ENCODE results near the gene PEX5. TPM values are rescaled to one million over a fixed set of nuclear protein-coding genes. Genes with fewer than 3 reads are reported as not detected.
"Not testable (repeated sequence)": the region's sequence is repeated elsewhere in the genome, so short reads cannot be mapped to it uniquely, and the experiment has no call there.

The PEX5 gene
- polyA plus RNA-seq, 3 donors: 51.7 to 56.0 (median 54.1) TPM

DNA sequence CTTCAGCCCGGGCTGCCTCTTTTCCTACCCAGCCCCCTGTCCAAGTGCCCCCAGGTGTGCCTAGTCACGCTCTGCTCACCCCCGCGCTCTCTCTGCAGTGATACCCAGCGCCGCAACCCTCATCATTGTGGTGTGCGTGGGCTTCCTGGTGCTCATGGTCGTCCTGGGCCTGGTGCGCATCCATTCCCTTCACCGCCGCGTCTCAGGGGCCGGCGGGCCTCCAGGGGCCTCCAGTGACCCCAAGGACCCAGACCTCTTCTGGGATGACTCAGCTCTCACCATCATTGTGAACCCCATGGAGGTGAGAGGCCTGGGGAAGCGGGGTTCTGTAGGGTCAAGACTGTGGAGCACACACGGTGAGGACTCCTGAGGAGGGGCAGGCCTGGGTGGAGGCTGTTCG lies 32.1 kb upstream of the PEX5 start:
- DNase-seq: no peak

DNA sequence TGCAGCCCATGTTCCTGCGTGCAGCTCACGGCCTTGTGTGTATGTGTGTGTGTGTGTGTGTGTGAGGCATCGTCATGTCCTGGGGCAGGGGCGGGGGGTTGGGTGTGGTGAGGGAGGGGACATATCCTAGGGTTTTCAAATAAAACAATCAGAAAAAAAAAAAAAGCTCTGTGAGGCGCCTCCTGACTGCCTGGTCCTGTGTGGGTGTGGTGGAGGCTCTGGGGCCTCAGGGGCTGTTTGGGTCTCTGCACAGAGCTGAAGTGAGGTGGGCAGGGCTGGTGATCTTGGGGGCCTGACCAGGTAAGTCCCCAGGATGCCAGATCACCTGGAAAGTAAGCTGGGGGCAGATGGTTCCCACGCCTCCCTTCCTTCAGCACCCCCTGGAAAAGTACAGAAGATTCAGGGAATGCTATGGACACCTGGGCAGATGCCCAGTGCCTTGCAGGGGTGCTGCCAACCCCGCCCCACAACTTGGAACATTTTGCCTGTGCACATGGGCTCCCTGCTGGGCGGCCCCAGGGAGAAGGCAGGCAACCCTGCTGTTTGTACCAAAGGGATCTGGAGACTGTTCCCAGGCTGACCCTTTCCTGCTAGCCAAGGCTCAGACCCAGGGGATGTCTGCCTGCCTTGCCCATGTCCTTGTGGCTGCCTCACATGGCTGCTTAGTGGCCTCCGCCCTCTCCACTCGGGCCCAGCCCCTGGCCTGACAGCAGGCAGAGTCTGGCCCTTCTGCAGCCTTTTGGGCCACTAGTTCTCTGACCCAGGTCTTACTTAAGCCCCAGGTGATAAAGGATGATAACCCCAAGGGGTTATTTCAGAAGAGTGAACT lies 30.5 kb upstream of the PEX5 start:
- DNase-seq: no peak

DNA sequence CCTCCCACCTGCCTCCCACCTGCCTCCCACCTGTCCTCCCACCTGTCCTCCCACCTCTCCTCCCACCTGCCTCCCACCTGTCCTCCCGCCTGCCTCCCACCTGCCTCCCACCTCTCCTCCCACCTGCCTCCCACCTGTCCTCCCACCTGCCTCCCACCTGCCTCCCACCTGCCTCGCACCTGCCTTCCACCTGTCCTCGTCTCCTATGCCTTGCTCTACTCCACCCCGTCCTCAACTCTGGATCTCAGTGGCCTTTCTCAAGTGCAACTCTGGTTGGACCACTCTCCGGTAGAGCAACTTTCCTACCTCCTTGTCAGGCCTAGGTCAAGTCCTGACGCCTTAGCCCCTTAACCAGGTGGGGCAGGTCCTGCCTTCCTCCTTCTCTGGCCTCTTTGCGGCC lies 29.3 kb upstream of the PEX5 start:
- DNase-seq: no peak

DNA sequence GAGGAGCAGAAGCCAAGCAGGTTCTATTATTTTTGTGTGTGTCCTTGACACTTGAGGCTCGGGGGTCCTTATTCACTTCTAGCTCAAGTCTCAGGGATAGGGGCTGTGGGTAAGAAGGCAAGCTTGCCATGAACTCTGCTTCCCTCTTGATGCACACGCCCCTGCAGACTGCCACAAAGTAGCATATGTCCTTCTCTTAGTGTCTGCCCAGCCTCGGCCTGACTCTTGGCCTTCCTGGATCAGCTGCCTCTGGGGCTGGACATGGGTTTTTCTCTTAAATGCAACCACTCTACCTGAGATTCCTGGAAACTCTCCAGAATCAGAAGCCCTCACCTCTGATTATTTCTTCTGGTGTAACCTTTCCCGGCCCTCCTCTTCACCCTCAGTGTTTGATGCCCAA lies 28.2 kb upstream of the PEX5 start:
- DNase-seq: no peak

DNA sequence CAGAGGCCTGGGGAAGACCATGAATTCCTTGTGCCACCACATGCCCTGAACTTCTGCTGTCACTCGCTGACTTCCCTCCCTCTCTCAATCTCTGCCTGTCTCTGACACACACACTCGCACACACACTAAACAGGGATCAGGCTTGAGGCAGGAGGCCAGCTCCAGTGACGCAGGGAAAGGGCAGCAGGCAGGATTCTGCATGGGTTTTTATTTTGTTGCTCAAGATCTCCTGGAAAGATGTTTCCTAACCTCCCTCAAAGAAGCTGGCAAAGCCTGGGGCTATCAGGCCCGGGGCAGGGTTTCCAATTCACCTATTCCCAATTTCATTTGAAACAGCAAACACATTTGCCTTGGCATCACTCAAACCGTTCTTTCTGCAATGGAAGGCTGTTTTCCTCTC lies 27.7 kb upstream of the PEX5 start:
- DNase-seq: no peak

DNA sequence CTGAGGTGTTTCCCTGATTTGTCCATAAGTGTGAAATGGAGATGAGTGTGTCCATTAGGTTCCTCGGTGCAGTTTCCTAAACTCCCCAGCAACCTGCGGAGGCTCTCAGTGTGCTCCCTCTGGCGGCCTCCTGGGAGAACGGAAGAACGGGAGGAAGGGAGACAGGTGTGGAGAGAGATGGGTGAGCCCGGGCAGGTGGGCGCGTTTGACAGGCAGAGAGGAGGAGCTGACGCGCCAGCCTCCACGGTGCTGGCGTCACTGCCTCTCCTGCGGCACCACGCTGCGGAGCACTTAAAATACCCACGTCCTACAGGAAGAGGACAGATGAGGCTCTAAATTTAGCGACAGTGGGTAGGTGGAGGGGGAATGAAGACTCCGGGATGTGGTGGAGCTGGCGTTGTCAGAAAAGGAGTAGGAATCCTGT lies 26.8 kb upstream of the PEX5 start:
- peak; percentile 49 for DNase-seq

DNA sequence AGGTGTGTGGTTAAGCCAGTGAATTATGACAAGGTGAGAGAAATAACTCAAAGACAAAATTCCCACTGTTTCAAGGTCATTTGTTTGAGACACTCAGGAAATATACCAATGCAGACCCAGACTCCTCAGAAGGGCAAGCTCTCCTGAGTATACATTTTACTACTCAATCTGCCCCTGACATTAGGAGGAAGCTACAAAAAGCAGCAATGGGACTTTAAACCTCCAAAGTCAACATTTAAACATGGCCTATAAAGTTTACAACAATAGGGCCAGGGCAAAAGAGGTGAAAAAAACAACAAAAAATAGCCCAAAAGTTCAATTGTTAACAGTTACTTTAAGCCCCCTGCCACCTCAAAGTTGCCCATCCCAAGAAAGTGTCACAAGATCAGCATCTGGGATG lies 19.5 kb upstream of the PEX5 start:
- DNase-seq: no peak

DNA sequence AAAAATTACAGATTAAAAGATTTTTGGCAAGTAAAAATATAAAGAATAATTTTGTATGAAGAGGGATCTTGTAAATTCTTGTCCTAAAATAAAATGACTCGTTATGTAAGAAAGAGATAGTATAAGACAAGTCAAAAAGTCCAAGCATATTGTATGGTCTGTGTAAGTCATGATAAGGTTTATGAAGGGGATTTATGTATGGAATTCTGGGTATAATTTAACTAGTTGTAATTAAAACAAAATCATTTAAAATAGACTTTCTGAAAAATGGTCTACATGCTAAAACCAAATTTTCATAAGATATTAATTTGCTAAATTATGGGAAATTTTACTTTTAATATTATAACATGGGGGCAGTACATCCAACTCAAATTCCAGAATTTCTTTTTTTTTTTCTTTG lies 17.6 kb upstream of the PEX5 start:
- DNase-seq: no peak

DNA sequence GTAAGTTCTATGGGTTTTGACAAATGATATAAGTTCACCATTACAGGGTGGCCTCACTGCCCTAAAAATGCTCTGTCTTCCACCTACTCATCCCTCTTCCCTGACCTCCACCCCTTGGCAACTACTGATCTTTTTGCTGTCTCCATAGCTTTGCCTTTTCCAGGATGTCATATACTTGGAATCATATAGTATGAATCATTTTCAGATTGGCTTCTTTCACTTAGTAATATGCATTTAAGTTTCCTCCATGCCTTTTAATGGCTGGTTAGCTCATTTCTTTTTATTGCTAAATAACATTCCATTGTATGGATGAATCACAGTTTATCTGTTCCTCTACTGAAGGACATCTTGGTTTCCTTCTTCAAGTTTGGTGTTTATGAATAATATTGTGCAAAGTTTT lies 14.0 kb upstream of the PEX5 start:
- no peak for DNase-seq

DNA sequence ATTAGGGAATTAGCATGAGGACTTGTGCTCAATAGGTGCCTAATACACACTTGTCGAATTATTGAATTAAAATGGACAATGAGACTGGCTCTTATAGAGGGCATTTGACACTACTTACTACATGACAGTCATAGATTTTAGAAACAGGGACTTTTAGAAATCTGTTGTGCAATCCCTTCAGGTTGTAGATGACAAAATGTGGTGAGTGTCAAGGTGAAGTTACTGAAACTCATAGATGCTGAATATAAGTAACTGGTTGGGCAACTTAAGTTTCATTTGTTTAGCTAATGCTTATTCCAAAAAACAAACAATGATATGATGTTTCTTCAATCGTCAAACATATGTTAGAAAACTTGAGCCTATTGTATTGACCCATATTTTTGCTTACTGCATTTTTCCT lies 12.9 kb upstream of the PEX5 start:
- no peak for DNase-seq

DNA sequence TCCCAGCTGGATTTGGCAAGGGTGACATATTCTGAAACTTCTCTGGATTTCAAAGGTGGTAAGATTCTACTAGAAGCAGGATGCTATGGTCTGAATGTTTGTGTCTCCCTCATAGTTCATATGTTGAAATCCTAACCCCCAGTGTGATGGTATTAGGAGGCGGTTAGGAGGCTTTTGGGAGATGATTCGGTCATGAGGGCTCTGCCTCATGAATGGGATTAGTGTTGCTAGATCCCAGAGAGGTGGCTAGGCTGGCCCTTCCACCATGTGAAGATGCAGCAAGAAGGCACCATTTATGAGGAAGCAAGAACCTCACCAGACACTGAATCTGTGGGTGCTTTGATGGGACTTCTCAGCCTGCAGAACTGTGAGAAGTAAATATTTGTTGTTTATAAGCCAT lies 11.0 kb upstream of the PEX5 start:
- no peak for DNase-seq

DNA sequence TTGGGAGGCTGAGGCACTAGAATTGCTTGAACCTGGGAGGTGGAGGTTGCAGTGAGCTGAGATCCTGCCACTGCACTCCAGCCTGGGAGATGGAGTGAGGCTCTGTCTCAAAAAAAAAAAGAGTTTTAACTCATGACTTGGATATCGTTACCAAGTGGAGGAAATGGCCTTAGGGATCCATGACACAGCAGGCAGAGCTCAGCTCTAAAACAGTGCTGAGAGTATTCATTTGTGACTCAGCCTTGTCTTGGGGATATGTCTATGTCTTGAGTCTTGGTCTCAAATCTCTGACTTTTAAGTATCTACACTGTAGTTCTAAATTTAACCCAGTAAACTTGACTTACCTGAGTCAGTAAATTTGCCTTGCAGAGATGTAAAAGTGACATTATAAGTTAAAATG lies 8.8 kb upstream of the PEX5 start:
- no peak for DNase-seq

DNA sequence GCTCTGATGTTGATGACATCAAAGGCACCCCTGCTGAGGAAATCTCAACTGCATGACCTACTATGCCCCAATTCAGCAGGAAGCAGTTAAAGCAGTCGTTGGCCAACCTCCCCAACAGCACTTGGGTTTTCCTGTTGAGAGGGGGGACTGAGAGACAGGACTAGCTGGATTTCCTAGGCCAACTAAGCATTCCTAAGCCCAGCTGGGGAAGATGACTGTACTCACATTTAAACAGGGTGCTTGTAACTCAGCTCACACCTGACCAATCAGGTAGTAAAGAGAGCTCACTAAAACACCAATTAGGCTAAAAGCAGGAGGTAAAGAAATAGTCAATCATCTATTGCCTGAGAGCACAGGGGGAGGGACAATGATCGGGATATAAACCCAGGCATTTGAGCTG lies 3.4 kb upstream of the PEX5 start:
- DNase-seq: not testable (repeated sequence)

DNA sequence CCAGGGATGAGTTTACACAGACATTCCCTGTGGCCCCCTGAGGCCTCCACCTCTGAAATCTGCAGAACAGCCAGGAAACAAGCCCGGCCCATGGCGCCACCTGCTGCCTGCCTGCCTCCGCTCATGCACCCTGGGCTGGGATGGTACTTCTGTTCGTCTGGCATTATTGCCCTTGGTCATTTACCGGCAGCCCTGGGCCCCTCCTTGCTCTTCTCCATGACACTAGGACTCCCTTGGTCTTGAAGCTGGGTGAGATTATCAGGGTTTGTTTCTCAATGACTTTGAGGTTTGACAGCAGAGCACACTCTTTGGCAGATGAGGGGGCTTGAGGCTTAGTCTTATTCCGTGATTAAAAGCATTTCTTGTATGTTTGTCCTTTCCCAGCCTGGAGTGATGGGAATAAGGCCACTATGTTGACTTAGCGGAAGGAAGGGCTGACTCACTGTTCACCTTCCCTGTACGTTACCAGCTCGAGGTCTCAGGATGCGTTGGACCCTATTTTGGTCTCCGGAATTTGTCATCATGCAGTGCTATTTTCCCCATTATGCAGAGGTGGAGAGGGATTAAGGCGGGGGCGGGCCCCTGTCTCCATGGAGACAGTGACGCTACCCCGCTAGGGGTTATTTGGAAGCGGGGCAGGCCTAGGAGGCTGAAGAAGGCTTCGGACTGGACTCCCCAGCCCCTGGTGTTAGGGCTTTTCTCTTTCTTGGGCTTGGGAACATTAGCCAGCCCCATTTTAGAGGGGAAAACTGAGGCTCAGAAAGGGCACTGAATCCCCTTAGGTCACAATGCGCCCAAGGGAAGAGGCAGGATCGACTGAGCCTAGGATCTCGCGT lies 706 bp upstream of the PEX5 start:
- DNase-seq: peak; percentile 67

DNA sequence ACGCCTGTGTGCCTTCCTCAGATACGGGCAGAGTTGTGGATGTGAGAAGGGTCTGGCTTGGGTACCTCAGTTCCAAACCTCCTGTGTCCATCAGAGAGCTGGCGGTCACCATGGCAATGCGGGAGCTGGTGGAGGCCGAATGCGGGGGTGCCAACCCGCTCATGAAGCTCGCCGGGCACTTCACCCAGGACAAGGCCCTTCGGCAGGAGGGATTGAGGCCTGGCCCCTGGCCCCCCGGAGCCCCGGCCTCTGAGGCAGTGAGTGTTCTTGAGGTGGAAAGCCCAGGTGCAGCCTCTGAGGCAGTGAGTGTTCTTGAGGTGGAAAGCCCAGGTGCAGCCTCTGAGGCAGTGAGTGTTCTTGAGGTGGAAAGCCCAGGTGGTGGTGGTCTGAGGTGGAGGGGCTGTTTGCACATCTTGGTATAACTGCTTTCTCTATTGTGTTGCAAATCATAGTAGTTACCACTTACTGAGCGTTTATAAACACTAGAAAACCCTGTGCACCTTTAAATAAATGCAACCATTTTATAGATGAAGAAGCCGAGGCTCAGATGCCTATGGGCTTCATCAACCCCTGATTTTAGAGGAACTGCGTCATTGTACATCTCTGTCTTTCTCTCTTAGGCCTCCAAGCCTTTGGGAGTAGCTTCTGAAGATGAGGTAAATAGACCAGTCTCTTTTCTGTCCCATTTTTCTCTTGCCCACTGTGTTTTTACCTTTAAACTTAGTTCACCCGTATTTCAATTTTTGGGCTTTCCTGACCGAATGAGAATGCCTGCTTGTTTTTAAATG lies 976 bp downstream of the PEX5 start:
- no peak for DNase-seq

DNA sequence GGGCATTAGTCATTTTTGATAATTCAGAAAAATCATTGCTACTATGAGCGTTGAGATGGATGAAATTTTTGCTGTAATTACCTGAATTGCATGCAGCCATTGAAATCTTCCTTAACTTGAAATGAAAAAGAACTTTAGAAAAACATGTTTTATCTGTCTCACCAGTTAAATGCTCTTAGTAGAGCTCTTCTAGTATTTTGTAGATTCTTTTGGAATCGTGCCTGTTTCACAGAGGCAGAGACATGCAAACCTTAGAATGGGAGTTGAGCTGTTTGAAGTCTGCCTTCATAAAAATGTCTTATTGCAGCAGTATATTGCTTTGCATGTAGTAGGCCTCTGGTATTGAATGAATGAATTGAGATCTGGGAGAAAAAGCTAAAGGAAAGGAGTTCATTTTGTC lies 4.2 kb downstream of the PEX5 start:
- no peak for DNase-seq

DNA sequence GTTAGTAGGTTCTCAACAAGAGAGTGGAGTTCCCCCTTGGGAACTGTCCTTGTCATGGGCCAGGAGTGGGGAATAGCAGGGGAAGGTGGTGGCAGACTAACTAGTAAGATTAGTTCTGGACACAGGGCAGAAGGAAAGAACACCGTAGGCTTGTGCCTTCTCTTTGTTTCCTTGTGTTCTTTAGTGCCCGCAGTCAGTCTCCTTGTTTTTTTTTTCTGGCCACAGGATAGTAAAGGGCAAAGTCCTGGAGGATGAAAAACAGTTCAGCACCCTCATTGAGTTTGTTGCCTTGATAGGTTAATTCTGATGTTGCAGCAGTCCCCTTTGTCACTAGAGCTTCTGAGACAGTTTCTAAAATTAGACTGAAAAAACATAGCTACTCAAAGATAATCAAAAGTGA lies 8.4 kb downstream of the PEX5 start:
- DNase-seq: no peak

DNA sequence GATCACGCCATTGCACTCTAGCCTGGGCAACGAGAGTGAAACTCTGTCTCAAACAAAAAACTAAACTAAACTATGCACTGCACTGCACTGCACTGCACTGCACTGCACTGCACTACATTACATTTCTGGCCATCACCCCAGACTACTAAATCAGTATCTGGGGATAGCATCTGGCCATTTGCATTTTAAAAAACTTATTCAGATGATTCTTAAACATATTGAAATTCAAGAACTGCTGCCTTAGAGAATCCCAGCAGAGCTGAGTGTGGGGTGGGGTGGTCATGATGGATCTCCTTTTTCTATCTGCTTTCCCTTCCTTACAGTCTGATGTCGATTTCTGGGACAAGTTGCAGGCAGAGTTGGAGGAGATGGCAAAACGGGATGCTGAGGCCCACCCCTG lies 13.6 kb downstream of the PEX5 start:
- no peak for DNase-seq

DNA sequence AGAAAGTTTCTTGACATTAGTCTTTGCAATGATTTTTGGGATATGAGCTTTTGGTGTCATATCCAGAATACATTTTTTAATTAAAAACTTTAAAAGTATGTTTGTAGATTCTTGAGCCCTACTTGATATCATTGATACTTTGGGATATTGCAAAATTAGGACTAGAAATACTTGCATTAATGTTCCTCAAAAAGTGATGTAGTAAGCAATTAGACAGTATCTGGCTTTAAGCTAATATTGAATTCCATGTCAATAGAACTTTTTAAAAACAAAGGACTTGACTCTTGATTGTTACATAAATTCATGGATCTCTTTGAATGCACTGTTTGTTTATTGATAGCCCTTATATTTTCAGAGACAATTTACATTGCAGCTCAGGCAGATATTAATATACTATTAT lies 15.6 kb downstream of the PEX5 start:
- DNase-seq: no peak

DNA sequence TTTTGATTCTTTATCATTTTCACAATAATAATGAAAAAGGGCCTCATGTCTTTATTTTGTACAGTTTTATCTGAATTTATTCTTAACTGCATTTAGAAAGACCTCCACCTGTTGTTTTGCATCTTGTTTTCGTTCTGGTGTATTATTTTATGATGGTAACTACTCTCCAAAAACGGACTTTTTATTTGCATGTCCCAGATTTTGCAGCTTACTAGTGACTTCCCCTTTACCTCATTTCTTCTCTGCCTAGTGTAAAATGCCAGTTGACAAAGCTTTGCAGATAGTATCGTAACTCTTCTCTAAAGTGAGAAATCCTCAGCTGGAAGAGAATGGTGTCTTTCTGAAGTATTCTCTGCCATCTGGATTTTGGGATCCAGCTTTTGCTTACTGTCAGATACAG lies 17.2 kb downstream of the PEX5 start:
- no peak for DNase-seq

DNA sequence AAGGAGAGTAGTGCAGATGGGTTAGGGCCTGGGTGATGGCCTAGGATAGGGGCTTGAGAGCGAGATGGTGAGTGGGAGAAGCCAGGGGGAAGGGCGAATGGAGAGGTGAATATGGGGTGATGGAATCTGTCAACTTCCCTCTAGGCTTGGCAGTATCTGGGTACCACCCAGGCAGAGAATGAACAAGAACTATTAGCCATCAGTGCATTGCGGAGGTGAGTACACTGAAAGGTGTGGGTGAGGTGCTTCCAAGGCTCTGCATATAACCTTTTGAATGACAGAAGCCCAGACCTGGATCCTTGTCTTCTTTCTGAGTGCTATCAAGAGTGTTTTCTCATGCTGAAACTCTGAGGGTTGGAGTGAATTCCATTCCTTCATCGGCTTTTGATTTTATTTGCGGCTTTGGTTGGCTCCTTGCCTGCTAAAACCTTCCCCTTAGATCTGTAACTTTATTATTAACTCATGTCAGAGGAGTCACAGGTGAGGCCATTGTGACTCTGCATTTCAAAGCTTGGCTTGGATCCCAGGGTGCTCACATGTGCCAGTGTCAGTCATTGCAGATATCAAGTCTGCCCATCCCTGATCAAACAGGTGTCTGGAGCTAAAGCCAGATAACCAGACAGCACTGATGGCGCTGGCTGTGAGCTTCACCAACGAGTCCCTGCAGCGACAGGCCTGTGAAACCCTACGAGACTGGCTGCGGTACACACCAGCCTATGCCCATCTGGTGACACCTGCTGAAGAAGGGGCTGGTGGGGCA lies 18.6 kb downstream of the PEX5 start:
- DNase-seq: no peak

DNA sequence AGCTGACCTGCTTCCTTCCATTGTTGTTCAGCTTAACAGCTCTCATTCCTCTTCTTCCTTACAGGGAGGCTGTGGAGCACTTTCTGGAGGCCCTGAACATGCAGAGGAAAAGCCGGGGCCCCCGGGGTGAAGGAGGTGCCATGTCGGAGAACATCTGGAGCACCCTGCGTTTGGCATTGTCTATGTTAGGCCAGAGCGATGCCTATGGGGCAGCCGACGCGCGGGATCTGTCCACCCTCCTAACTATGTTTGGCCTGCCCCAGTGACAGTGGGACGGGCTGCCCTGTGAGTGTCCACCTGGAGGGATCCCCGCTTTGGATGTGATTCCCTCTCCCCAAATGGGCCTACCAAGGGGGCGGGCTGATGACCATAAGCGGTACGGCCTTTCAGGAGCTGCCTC lies 20.5 kb downstream of the PEX5 start:
- DNase-seq: no peak

Data from renal pelvis (tissue), 4 donors.